DMS153 (cell line): Measurements from ENCODE around the gene SIMC1.
A peak's percentile ranks its signal among the peaks of the same experiment; 100 is the strongest.
"Not testable (repeated sequence)": the region's sequence is repeated elsewhere in the genome, so short reads cannot be mapped to it uniquely, and the experiment has no call there.

Experiments
- DNase-seq: peaks from one replicate; lab custom pipeline; 2025; lab: John Stamatoyannopoulos, UW

The SIMC1 gene

DNA sequence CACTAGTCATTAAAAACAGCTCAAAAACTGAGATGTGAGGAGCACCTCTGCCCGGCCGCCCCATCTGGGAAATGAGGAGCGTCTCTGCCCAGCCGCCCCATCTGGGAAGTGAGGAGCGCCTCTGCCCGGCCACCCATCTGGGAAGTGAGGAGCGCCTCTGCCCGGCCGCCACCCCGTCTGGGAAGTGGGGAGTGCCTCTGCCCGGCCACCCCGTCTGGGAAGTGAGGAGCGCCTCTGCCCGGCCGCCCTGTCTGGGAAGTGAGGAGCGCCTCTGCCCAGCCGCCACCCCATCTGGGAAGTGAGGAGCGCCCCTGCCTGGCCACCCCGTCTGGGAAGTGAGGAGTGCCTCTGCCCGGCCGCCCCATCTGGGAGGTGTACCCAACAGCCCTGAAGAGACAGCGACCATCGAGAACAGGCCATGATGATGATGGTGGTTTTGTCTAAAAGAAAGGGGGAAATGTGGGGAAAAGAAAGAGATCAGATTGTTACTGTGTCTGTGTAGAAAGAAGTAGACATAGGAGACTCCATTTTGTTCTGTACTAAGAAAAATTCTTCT lies 23.7 kb upstream of the SIMC1 start:
- DNase-seq = not testable (repeated sequence)

DNA sequence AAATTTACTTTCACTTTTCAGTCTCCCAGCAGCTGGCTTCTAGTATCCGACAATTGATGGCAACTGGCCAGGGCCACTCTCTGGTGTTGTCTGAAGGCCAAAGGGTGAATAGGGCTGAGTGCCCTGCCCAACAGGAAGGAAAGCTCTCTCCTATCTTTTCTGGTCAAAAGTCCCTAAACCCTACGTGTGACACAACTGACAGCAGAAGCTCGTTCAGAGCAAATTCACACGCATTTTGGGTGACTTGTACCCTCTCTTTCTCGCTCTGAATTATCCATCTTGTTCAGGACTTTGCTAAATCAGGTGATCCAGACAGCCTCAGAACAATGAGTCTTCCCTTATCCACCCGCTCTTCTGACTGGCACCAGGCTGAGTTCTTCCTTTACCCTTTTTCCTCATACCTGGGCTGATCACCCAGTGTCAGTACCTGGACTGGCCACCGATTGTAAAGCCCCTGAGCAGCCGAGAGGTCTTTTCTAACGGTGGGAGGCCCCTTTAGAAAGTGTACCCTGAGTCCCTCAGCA lies 21.8 kb upstream of the SIMC1 start:
- DNase-seq = peak; percentile 1

DNA sequence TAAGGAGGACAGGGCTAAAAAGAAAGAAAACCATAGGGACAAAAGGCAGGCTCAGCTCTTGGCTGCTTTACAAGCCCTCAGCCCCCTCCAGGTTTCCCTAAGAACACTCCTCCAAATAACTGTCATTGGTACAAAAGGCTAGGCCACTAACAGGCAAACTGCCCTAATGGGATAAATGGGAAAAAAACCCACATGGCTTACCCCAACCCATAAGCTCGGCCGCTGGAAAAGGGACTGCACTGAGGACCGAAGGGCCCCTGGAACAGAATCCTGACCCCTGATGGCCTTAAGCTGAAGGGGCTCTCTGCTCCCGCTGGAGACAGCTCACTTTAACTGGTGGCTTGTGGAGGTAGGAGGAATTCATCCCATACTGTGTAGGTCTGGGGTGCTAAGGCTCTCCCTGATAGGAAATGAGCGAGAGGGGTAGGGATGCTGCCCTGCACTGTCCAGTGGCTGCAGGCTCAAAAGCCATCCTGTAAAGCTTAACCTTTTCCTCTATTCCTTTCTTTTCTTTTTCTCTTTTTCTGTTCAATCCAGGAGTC lies 21.0 kb upstream of the SIMC1 start:
- DNase-seq = not testable (repeated sequence)

DNA sequence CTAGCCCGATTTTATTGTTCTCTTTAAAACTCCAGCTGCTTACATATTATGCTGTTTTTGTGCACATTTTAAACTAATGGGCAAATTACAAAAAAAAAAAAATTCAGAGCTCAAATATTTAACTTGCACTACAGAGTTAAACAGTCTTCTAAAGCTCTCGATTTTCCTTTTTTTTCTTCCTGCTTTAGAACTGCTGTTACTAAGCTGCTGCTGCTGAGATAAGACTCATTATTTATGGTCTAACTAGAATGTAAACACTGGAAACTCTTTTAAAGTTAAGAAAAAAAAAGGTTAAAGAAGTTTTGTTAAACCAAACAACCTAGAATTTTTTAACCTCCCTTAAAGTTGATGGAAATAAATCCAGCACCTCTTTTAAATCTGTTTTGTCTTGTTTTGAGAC lies 20.5 kb upstream of the SIMC1 start:
- DNase-seq = not testable (repeated sequence)

DNA sequence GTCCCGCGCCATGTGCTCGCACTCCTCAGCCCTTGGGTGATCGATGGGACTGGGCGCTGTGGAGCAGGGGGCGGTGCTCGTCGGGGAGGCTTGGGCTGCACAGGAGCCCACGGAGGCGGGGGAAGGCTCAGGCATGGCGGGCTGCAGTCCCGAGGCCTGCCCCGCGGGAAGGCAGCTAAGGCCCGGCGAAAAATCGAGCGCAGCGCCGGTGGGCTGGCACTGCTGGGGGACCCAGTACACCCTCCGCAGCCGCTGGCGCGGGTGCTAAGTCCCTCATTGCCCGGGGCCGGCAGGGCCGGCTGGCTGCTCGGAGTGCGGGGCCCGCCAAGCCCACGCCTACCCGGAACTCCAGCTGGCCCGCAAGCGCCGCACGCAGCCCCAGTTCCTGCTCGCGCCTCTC lies 16.2 kb upstream of the SIMC1 start:
- not testable (repeated sequence) for DNase-seq

DNA sequence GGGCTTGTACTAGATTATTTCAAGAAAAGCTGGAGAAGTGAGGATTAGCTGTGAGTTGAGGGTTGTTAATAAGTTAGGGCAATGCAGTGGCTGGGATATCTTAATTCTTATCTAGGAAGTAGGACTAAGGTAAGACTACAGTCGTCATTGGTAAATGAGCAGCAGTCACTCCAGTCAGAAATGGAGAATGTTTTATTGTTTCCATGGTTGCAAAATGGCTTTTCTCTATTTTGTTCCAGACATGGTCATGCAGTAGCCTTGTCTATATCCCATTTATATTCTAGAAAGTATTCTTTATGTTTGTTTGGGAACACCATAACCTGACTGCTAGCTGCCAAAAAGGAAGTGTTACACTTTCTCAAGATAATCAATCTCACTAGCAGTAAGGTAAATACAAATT lies 9.9 kb upstream of the SIMC1 start:
- not testable (repeated sequence) for DNase-seq

DNA sequence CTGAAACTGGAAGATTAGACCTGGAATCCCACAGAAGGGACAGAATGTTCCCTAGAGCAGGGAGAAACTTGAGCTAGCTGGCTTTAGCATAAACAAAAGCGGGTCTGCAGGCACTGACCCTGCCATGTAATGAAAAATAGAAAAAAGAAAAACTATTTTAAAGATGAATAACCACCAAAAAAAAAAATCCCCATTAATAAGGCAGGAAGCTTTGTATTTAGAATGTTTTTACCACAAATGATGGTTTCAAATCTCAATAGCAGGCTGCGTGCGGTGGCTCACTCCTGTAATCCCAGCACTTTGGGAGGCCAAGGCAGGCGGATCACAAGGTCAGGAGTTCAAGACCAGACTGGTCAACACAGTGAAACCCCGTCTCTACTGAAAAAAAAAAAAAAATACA lies 5.0 kb upstream of the SIMC1 start:
- not testable (repeated sequence) for DNase-seq

DNA sequence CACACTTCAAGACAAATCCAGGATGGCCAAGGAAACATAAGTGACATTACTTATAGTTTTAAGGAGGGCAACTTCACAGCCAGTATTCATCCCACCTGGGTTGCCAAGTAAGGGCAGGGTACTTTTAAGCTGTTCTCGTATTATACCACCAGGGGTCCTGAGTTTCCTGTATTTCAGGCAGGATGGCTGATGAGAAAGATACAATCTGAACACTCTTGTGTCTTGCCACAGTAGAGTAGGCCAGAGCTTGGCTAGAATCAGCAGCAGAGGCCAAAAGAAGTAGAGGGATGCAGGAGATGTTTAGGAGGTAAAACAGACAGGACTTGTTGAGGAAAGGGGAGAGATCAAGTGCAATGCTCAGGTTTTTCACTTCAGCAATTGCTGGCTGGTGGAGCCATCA lies 3.1 kb upstream of the SIMC1 start:
- DNase-seq = peak; percentile 0

DNA sequence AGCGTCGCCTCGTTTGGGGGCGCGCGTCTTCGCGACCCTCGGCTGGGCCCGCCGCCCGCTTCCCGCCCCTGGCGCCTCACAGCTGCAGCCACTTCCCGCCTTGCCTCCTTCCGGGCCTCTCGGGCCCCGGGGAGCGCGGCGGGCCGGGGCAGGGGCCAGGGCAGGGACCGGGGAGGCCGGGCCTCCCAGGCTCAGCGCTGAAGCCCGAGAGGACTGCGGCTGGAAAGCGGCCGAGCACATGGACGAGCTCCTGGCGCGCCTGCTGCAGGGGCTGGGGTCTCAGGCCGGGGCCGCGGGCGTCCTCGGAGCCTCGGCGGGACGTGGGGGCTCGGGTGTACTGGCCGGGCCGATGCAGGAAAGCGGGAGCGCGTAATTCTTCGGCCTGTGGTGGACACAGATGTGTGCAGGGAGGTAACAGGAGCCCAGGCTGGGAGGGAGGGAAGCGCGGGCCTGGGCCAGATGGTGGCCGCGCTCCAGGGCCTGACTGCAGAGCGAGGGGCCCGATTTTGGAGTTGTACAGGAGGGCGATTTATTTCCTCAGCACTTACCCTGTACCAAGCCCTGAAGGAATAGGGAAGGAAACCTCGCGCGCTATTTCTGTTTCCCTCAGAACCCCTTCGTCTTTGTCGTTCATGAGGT lies 540 bp downstream of the SIMC1 start:
- not testable (repeated sequence) for DNase-seq

DNA sequence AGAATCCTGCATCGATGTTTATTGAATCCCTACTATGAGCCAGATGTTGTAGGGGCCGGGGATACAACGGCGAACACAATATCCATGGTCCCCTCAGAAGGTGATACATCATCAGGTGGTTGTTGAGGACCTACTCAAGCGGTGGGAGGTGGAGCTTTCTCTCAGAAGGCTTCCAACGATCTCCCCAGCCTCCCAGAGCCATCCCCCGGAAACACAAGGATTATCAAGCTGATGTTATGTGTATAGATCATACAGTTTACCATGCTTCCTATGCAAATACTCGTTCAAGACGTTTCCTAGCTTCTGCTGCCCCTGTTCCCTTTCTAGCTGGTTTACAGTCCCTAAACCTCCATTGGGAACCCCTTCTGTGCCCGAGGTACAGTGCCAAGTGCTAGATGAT lies 1.1 kb downstream of the SIMC1 start:
- DNase-seq = not testable (repeated sequence)

DNA sequence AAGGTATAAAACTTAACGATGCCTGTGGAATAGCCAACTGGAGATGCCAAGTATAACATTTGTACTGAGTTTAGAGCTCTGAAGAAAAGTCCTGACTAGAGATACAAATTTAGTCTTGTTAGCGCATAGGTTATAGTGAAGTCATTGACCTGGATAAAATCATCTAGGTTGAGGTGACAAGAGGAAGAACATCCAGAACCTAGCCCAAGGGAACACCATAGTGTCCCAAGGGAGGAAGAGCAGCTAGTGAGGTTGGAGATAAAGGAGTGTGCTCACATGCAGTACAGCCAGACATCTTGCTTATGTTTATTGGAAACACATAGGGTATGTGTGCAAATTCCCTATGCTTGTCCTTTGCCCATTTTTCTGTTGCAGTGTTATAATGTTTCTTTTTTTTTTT lies 6.1 kb downstream of the SIMC1 start:
- DNase-seq = not testable (repeated sequence)

DNA sequence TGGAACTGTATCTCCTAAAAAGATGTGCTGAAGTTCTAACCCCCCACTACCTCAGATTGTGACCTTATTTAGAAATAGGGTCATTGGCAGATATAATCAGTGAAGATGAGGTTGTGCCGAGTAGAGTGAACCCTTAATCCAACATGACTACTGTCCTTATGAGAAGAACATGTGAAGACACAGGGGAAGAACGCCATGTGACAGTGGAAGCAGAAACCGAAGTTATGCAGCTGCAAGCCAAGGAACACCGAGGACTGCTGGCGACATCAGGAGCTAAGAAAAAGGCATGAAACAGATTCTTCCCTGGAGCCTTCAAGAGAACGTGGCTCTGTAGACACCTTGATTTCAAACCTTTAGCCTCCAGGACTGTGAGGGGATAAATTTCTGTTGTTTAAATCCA lies 6.8 kb downstream of the SIMC1 start:
- DNase-seq = not testable (repeated sequence)

DNA sequence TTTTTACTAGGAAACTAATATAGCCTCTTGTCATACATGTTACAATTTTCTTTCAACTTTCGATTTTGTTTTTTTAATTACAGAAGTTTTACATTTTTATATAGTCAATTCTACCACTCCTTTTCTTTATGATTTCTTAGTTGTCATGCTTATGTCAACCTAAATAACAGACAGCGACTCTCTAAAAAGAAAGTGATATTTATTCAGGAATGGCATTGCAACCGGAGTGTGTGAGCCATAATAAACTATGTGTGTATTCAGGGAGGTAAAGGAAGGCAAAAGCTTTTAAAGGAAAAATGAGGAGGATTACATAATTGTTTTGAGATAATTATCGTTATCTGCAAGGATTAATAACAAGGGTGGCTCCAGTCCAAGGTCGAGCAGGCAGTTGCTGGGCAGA lies 7.3 kb downstream of the SIMC1 start:
- not testable (repeated sequence) for DNase-seq

DNA sequence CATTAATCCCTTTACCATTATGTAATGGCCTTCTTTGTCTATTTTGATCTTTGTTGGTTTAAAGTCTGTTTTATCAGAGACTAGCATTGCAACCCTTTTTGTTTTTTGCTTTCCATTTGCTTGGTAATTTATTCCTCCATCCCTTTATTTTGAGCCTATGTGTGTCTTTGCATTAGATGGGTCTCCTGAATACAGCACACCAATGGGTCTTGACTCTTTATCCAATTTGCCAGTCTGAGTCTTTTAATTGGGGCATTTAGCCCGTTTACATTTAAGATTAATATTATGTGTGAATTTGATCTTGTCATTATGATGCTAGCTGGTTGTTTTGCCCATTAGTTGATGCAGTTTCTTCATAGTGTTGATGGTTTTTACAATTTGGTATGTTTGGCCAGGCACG lies 12.5 kb downstream of the SIMC1 start:
- DNase-seq = not testable (repeated sequence)

DNA sequence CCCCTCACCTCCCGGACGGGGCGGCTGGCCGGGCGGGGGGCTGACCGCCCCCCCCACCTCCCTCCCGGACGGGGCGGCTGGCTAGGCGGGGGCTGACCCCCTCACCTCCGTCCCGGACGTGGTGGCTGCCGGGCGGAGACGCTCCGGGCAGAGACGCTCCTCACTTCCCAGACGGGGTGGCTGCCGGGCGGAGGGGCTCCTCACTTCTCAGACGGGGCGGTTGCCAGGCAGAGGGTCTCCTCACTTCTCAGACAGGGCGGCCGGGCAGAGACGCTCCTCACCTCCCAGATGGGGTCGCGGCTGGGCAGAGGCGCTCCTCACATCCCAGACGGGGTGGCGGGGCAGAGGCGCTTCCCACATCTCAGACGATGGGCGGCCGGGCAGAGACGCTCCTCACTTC lies 13.9 kb downstream of the SIMC1 start:
- DNase-seq = not testable (repeated sequence)

DNA sequence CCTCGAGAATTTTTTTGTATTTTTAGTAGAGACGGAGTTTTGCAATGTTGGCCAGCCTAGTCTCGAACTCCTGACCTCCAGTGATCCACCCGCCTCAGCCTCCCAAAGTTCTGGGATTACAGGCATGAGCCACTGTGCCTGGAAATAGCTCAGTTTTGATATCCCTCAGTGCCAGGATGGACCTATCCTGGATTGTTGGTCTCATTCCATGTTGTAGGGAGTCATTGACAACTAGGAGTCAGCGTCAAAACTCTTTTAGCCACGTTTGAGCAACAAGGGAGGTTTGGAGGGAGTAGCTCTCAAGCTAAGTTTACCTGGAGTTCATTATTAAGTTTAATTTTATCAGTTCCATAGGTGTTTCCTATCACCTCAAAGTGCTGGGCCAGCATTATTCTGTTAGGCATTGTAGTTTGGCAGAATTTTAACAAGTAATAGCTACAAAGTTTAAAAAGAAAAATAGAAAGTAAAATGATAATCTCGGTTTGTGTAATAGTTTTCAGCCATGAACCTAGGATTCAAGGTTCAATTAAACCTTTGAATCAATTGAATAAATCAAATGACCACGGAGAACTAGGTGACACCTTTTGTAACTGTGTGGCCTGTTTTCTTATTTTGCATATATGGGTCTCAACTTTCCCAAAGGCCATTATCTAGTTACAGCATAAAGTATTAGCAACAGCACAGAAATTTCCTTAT lies 15.3 kb downstream of the SIMC1 start:
- not testable (repeated sequence) for DNase-seq

DNA sequence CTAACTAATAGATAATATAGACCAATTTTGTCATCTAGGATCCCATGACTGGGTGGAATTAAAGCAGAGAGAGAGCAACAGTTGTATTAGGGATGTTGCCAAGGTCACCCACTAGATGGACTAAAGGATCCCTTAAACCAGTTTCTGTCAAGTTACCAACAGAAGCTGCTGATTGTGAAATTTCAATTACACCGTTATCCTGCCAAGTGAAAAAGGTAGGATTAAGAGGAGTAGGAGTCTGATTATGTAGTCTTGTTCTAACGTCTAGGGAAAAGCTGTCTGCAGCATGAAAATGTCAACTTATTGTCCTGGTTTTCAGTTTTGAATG lies 15.8 kb downstream of the SIMC1 start:
- not testable (repeated sequence) for DNase-seq

DNA sequence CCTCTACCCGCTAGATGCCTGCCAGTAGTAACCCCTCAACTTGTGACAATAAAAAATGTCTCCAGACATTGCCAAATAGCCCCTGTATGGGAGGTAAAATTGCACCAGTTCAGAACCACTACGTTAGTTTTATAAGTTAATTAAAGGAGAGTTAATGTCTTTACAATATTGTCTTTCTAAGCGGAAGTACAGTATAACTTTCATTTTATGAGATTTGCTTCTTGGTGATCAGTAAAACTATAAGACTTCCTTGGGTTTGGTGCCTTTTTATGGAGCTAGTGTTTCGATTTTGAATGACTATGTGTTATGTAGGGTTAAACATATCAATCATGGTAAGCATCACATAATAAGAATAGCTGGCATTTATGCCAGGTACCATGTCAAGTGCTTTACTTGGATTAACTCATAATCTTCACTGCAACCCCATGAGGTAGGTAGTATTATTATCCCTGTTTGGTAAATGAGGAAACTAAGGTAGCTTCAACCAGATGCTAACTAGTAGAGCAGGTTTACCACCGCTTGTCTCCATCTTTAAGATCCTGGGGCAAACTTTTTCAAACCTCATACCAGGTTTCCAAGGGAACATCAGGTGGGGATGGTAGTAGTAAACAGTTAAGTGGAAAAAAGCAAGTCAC lies 19.8 kb downstream of the SIMC1 start:
- not testable (repeated sequence) for DNase-seq

DNA sequence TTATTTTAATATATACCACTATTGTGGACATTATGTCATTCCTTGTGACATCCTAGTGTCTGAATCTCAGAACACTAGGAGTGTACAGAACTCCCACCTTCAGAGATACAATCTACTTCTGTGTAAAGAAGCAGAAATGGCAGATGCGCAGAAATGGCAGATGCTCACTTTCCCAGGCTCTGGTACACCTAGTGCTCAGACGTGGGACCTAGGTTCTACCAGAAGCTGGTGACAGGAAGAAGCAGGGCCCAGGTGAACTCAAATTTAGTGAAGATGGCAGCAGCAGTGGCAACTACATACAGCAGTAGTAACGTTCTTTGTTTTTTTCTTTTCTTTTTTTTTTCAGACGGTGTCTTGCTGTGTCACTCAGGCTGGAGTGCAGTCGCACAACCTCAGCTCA lies 22.5 kb downstream of the SIMC1 start:
- not testable (repeated sequence) for DNase-seq

DNA sequence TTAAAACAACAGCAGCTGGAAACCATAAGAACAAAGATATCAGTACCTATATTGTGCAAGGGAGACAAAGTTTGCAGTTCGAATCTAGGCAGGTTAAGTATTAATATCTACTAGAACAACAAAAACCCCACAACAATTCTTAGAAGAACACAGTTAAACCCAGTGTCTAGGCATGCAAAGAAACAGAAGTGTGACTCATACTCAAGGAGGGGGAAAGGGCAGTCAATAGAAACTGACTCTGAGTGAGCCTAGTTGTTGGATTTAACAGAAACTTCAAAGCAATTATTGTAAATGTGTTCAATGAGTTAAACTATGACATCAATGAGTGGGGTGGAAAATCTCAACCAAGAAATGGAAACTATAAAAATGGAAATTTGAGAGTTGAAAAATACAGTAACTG lies 28.2 kb downstream of the SIMC1 start:
- not testable (repeated sequence) for DNase-seq

DNA sequence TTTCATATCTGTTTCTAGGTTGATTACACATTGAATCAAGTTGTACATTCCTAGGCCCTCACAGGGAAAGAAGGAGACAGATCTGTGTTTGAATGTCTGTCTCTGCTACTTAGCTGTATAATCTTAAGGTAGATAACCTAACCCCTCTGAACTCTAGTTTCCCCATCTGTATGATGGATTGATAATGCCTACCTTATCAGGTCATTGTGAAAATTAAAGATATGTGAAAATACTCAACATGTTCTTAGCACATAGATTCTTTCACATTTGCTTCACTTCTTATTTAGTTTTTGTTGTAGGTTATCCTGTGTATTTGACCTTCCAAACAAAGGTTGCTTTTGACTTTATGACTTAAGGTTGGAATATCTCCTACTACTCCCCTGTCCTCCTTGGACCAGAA lies 50.8 kb downstream of the SIMC1 start:
- not testable (repeated sequence) for DNase-seq

DNA sequence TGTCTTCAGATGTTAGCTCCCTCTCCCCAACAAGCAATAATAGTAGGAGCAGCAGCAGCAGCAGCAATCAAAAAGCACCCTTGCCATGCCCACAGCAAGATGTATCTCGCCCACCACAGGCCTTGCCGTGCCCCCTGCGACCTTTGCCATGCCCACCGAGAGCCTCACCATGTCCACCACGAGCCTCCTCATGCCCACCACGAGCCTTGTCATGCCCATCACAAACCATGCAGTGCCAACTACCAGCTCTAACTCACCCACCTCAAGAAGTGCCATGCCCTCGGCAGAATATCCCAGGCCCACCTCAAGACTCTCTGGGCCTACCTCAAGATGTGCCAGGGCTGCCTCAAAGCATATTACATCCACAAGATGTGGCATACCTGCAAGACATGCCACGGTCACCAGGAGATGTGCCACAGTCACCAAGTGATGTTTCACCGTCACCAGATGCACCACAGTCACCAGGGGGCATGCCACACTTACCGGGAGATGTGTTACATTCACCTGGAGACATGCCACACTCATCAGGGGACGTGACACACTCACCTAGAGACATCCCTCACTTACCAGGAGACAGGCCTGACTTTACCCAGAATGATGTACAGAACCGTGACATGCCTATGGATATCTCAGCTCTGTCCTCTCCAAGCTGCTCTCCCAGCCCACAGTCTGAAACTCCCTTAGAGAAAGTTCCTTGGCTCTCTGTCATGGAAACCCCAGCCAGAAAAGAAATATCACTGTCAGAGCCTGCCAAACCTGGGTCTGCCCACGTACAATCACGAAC lies 52.0 kb downstream of the SIMC1 start:
- DNase-seq = not testable (repeated sequence)
